ENCODE data around the gene KCNK5.

GRCh38 chr6:39214846-39215639 lies 14.2 kb downstream of the KCNK5 start:
- TF ChIP-seq POLR2A (IDR thresholded peaks at IDR 0.05): no peak
- TF ChIP-seq, protein P1, sequence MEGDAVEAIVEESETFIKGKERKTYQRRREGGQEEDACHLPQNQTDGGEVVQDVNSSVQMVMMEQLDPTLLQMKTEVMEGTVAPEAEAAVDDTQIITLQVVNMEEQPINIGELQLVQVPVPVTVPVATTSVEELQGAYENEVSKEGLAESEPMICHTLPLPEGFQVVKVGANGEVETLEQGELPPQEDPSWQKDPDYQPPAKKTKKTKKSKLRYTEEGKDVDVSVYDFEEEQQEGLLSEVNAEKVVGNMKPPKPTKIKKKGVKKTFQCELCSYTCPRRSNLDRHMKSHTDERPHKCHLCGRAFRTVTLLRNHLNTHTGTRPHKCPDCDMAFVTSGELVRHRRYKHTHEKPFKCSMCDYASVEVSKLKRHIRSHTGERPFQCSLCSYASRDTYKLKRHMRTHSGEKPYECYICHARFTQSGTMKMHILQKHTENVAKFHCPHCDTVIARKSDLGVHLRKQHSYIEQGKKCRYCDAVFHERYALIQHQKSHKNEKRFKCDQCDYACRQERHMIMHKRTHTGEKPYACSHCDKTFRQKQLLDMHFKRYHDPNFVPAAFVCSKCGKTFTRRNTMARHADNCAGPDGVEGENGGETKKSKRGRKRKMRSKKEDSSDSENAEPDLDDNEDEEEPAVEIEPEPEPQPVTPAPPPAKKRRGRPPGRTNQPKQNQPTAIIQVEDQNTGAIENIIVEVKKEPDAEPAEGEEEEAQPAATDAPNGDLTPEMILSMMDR (IDR thresholded peaks at IDR 0.05): no peak
